Kidney glomerular epithelial cell (primary cell): ENCODE data around the gene CORO2A.
A peak's percentile ranks its signal among the peaks of the same experiment; 100 is the strongest.

Experiments used
- DNase-seq: peaks from one replicate; lab custom pipeline; 2025; lab: John Stamatoyannopoulos, UW

CORO2A gene, protein sequence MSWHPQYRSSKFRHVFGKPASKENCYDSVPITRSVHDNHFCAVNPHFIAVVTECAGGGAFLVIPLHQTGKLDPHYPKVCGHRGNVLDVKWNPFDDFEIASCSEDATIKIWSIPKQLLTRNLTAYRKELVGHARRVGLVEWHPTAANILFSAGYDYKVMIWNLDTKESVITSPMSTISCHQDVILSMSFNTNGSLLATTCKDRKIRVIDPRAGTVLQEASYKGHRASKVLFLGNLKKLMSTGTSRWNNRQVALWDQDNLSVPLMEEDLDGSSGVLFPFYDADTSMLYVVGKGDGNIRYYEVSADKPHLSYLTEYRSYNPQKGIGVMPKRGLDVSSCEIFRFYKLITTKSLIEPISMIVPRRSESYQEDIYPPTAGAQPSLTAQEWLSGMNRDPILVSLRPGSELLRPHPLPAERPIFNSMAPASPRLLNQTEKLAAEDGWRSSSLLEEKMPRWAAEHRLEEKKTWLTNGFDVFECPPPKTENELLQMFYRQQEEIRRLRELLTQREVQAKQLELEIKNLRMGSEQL

GRCh38 chr9:98192503-98193335, at the start of gene CORO2A:
Gene CORO2A, minus strand, starts transcription at chr9:98192637. Its CDS starts 34,977 bp downstream, at chr9:98157660.
- DNase-seq, result peak; percentile 38

DNA sequence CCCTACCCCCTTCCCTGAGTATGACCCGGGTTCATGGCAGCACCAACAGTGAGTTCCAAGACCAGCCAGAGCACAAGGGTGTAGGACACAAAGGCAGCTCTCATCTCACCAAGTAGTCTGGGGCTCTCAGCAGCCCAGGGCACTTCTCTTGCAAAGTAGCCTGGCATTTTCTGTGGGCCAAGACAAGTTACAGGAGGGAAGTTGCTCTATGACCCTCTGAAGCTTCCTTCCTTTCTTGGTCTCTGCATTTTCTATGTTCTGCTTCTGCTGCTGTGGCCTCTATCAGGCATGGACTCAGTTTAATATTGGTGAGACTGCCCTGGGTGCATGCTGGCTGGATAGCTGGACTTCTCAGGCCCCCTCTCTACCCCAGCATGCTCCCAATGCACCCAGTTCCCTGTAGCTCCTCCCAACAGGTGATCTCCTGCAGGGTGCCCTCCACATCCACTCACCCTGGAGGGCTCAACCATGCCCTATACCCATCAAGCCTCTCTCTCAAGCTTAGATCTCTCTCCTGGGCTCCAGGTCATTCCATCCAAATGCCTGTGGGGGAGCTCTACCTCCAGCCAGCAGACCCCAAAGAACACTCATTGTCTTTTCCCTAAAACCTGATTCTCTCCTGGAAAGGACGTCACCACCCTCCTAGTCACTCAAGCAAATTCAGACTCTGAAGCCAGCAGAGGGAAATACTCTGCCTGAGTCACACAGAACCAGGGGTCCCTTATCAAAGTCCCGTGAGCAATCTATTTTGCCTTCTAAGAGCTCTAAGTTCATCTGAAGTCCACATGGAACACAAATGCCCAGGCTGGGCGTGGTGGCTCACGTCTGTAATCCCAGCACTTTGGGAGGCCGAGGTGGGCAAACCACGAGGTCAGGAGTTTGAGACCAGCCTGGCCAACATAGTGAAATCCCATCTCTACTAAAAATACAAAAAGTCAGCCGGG, 49.2 kb upstream of the CORO2A start:
- DNase-seq, result no peak

GRCh38 chr9:98240475-98240874, 48.0 kb upstream of the CORO2A start:
- DNase-seq, result no peak

- DNase-seq, result no peak
Observed at GRCh38 chr9:98236901-98237487, 44.6 kb upstream of the CORO2A start.

DNA sequence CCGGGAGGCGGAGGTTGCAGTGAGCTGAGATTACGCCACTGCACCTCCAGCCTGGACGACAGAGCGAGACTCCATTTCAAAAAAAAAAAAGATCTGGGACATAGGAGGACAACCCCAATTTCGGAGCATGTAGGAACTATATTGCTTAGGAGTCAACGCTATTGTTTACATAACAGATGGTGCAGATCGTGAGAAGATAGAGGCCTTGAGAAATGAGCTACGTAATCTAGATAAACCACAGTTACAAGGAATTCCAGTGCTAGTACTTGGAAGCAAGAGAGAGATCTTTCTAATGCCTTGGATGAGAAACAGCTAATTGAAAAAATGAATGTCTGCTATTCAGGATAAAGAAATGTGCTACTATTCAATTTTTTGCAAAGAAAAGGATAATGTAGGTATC, 42.7 kb upstream of the CORO2A start:
- DNase-seq, result no peak

- no peak for DNase-seq
Observed at GRCh38 chr9:98234245-98234825, 41.9 kb upstream of the CORO2A start.

- DNase-seq, result no peak
Observed at GRCh38 chr9:98232926-98233325, 40.5 kb upstream of the CORO2A start.

GRCh38 chr9:98231770-98232478, 39.5 kb upstream of the CORO2A start:
- peak; percentile 88 for DNase-seq

DNA sequence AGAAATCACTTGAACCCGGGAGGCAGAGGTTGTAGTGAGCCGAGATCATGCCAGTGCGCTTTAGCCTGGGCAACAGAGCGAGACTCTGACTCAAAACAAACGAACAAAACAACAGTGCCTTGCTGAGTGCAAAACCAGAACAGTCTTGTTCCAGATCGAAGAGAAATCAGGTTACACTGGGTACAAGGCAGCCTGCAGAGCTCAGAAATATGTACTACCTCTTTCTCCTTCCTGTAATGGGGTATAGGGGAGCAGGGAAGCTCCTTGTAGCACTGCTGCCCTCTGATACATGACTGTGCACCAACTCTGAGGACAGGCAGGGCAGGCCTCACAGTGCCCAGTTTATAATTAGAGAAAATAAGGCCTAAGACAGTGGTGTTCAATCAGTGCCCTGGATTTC, 38.4 kb upstream of the CORO2A start:
- no peak for DNase-seq

DNA sequence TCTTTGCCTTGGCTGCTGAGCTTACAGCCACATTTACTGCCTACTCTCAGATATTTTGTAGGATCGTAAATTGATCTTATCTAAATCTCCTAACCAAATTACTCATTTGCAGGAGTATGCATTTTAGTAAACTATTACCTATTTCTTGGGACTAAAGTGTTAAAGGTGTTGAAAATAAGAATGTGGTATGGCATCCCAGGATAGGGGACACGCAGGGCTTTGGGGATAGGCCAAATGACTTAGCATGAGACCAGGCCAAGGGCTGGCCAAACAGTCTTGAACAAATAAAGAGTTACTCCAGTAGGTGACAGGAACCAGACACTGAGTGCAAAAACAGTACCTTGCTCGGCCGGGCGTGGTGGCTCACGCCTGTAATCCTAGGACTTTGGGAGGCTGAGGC, 37.9 kb upstream of the CORO2A start:
- no peak for DNase-seq

DNA sequence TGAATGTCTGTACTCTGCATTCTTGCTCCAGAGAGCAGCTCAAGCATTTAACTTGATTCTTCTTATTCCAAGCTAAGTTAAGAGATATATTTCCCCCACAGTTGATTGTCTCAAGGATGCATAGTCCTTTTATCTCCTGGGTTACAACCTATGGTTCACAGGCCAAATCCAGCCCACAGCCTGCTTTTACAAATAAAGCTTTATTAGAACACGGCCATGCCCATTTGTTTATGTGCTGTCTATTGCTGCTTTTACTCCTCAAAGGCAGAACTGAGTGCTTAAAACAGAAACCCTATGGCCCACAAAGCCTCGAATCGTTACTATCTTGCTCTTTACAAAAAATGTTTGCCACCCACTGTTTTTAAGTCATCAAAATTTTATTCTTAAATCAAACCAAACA, 37.2 kb upstream of the CORO2A start:
- no peak for DNase-seq

GRCh38 chr9:98229090-98229395, 36.6 kb upstream of the CORO2A start:
- no peak for DNase-seq

GRCh38 chr9:98228392-98229089, 36.1 kb upstream of the CORO2A start:
- no peak for DNase-seq

GRCh38 chr9:98227883-98228282, 35.4 kb upstream of the CORO2A start:
- no peak for DNase-seq

DNA sequence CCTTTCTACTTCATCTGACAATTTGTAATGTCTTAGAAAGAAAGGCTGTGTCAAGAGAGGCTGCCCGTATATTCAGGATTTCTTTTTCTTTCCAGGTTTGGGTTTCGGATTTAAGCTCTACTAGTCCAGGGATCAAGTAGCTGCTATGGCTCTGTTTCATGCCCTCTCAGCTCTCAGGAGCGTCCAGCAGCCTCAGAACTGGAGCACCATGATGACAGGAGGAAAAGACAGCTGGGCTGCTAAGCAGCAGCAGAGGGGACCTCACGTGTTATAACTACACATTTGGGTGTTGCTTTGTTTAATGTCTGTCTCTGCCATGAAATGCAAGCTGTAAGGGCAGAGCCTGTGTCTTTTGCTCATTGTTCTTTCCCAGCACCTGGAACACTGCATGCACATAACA, 34.5 kb upstream of the CORO2A start:
- no peak for DNase-seq

- no peak for DNase-seq
Observed at GRCh38 chr9:98226516-98226915, 34.1 kb upstream of the CORO2A start.

- no peak for DNase-seq
Observed at GRCh38 chr9:98225015-98225442, 32.6 kb upstream of the CORO2A start.

GRCh38 chr9:98222885-98223691, 30.7 kb upstream of the CORO2A start:
- DNase-seq, result peak; percentile 96

DNA sequence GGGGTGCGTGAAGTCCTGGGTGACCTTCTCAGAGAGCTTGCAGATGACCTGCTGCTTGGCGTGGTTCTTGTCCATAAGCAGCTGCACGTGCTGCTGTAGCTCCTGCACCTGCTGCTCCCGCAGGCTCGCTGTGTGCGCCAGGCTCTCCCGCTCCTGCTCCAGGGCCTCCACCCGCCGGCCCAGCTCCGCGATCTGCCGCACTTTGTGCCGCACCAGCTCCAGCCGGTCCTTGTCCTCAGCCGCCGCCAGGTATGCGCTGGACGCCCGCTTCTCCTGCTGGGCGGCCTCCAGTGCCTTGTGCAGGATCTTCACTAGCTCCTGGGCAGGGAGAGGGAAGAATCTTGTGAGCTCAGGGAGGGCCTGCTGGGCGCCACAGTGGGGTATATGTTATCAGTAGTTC, 28.5 kb upstream of the CORO2A start:
- DNase-seq, result no peak
